ENCODE data around the gene FZD10.

FZD10 gene

GRCh38 chr12:130183585-130184370, 21.5 kb downstream of the FZD10 start:
- no peak for DNase-seq

GRCh38 chr12:130184404-130185090, 22.3 kb downstream of the FZD10 start:
- DNase-seq = no peak

DNA sequence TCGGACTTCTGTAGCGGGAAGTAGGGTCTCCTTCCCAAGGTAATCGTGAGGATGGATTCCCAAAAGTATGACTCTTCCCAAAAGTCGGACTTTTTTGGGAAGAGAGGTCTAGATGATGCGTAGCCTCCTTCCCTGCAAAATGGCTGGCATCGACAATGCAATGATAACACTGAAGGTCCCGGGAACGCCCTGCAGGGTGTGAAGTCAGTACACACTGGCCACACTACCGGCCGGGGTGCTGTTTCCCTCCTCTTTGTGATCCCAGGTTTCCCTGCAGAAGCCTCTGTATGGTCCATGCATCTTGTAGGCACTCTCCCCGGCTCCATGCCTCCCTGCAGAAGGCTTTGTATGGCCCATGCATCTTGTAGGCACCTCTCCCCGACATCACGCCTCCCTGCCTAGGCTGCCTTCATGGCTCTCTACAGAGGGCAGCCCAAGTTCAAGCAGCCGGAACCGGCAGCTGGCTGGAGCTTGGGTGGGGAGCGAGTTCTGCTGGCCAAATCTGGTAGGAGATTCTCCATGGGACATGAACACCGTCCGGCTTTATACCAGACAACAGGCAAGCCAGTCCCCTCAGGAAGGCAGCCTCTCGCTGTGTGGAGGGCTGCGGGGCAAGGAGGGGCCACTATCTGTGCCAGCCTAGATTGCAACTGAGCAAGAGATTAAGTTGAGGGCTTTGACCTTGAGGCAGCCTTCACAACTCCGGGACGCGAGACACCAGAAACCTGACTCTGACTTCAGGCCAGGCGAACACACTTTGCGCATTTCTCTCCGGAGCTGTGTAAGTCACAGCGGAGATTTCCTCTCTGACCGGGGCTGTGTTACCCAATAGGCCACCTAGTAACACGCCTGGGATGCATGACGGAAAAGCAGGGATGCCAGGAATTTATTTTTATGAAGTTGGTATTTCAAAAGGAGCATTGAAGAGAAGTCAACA, 23.5 kb downstream of the FZD10 start:
- no peak for DNase-seq

- DNase-seq = no peak
Measured at GRCh38 chr12:130186651-130187268, 24.5 kb downstream of the FZD10 start.

GRCh38 chr12:130192642-130193345, 30.5 kb downstream of the FZD10 start:
- no peak for DNase-seq

GRCh38 chr12:130194154-130194553, 31.9 kb downstream of the FZD10 start:
- DNase-seq = no peak

GRCh38 chr12:130195369-130195768, 33.1 kb downstream of the FZD10 start:
- no peak for DNase-seq

- DNase-seq = no peak
Measured at GRCh38 chr12:130195776-130196175, 33.5 kb downstream of the FZD10 start.

DNA sequence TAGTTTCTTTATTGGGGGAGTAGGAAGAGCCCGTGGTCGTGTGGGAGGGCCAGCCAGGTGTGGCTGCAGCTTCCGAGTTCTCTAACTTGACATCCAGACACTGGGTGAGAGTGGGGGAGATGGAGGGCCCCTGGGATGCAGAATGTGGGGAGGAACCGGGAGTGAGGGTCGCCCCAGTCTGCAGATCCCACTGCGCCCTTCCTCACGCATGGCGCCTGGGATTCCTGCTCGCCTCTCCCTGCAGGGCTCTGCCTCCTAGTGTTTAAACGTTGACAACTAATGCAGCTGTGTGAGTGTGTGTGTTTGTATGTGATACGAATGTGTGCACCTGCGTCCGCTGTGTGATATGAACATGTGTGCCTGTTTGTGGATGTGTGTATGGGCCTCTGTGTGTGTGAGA, 34.6 kb downstream of the FZD10 start:
- DNase-seq = no peak

- no peak for DNase-seq
Measured at GRCh38 chr12:130198026-130198662, 35.9 kb downstream of the FZD10 start.

DNA sequence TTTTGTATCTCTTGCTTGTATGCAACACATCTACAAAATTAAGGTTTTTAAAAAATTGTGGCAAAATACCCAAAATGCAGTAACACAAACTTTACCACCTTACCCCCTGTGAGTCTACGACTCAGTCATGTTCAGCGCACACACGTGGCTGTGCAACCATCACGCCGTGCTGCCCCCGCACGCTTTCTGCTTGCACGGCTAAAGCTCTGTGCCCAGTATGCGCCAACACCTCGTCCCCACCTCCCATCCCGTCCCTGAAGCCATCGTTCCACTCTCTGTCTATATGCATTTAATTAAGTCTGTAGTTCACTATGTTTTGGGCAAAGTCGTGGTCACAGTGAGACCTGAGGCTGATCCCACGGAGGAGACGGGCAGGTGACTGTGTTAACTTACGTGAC, 36.4 kb downstream of the FZD10 start:
- no peak for DNase-seq

DNA sequence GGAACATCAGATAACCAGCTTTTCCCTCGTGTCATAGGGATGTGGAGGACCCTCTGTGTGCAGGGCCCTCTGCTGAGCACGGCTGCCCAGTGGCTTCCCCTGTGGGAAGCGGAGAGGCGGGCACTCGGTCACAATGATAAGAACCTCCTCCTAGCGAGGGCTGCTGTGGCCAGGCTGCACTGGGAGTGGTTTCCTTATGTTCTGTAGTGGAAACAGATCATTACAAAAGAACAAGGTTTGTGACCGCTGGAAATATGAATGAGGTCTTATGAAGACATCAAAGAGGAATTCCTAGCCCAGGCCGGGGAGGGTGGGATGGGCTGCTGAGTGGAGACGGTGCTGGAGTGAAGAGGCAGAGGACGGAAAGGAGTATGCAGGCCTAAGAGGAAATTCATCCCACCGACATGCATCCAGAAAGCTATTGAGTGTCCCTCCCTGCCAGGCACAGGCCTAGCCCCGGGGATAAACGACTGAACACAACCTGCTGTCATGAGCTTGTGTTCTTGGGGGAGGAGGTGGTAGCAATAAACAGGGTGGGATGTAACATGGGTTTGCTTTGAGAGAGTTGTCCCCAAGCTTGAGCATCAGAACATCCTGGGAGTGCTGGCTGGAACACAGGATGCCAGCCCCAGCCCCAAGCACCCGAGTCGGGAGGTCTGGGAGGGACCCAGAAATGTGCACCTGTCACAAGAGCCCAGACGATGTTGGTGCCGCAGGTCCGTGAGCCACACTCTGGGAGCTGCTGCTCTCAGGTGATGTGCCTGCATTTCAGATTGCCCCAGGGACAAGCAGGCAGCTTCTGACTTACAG, 37.5 kb downstream of the FZD10 start:
- no peak for DNase-seq

GRCh38 chr12:130200445-130200844, 38.2 kb downstream of the FZD10 start:
- DNase-seq = no peak

DNA sequence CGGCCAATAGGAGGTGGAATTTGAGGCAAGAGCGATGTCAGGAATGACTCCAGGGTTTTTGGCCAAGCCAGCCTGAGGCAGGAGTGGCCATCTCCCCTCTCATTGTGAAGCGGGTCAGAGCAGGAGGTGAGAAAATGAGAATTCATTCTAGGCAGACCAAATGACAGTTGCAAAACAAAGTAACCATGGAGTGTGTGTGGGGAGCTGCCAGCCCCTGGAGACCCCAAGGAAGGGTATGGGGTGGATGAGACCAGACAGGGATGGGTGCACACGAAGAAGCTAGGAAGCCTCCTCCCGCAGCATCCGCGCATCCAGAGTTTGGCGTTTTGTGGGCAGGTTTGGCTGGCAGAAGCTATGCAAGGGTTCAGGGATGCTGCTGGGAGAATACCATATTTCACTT, 38.8 kb downstream of the FZD10 start:
- no peak for DNase-seq

GRCh38 chr12:130202201-130202600, 39.9 kb downstream of the FZD10 start:
- DNase-seq = no peak

- no peak for DNase-seq
Measured at GRCh38 chr12:130203151-130203550, 40.9 kb downstream of the FZD10 start.

- DNase-seq = no peak
Measured at GRCh38 chr12:130204541-130204953, 42.3 kb downstream of the FZD10 start.

DNA sequence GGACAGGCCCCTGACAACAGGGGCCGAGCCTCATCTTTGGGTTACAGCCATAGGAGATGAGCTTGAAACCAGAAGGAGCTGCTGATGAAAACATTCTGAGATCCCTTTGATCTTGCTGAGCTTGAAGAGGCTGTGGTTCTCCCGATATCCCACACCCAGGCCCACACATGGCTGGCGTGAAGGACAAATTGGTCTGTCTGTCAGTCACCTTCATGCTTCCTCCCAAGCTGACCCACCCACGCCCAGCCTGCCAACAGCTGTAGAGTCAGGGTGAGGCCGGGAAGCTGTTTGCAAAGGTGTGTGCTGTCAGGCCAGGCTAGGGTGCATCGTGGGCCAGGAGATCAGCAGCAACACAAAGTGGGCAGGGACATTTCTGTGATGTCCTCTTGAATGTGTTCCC, 43.2 kb downstream of the FZD10 start:
- no peak for DNase-seq

DNA sequence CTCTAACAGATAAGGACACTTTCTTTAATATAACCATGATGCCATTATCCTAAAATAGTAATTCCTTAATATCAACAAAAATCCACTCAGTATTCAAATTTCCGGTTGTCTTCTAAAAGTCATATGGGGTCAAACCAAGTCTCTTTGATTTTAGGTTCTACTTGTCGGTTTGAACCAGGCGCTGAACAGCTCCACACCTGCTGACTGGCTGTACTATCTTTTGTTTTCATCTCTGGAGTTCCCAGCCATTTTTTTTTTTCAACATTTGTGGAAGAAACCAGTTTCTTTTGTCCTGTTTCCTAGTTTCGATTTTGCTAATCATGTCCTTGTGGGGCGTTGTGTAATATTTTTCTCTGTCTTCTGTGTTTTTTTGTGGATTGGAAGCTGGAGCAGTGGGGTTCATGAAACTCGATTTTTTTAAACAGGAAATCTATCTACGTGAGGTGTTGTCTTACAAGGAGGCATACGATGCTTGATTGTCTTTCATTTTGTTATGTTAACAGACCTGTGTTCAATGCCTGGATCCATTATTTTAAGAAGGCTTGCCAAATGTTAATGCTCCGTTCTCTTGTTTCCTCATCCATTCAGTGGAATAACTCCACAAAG, 50.2 kb downstream of the FZD10 start:
- no peak for DNase-seq

GRCh38 chr12:130213249-130213648, 51.0 kb downstream of the FZD10 start:
- DNase-seq = no peak

Measured in HCEC 1CT (cell line).